ENCODE data around the gene UVRAG.

The UVRAG gene

GRCh38 chr11:75888416-75888815, 73.4 kb downstream of the UVRAG start:
- Histone ChIP-seq H3F3A (ENCODE audit: insufficient read depth) (peaks cover 25% of the 10 kb centered on the region), H4K20me1 (ENCODE audit: low read depth, low read length) (no peaks in the 10 kb centered on the region), H3K9me3 (ENCODE audit: insufficient read depth, low read length) (no peaks in the 10 kb centered on the region), H3K27ac (ENCODE audit: low read depth, low read length) (peak overlapping the region; percentile 59), H3K4me3 (ENCODE audit: insufficient read depth, low read length, poor library complexity, severe bottlenecking) (no peak overlapping the region), H3K9ac (ENCODE audit: low read length) (no peak overlapping the region), H2AFZ (ENCODE audit: low read depth, low read length, severe bottlenecking) (no peak overlapping the region), H3K27me3 (ENCODE audit: low read length) (no peaks in the 10 kb centered on the region), H3K4me2 (ENCODE audit: low read depth, low read length, poor library complexity, severe bottlenecking) (no peak overlapping the region), H3K36me3 (ENCODE audit: low read length) (peaks cover 9% of the 10 kb centered on the region; the same call in 1 of the 2 replicates), H3K9me2 (replicated peaks; ENCODE audit: insufficient read depth, low read length) (no peaks in the 10 kb centered on the region), H3K79me2 (ENCODE audit: insufficient read depth, low read length) (peaks cover 36% of the 10 kb centered on the region)
- TF ChIP-seq EZH2phosphoT487 (conservative IDR thresholded peaks at IDR 0.05; ENCODE audit: low read length) (no peak), CTCF (IDR thresholded peaks at IDR 0.05; ENCODE audit: insufficient read depth, low read length, poor library complexity, severe bottlenecking) (no peak)

GRCh38 chr11:75891947-75892739, 77.1 kb downstream of the UVRAG start:
- H4K20me1 ChIP-seq (ENCODE audit: low read depth, low read length) = 0 out of 2 replicates have a peak, but pooled peaks cover 3% of the 10 kb centered on the region
- no peak for TF ChIP-seq CTCF (IDR thresholded peaks at IDR 0.05; ENCODE audit: insufficient read depth, low read length, poor library complexity, severe bottlenecking)
- no peak for TF ChIP-seq EZH2phosphoT487 (conservative IDR thresholded peaks at IDR 0.05; ENCODE audit: low read length)
- H2AFZ ChIP-seq (ENCODE audit: low read depth, low read length, severe bottlenecking) = no peak overlapping the region
- no peaks in the 10 kb centered on the region for H3K27me3 ChIP-seq (ENCODE audit: low read length)
- no peak overlapping the region for H3K9ac ChIP-seq (ENCODE audit: low read length)
- peaks cover 28% of the 10 kb centered on the region for H3F3A ChIP-seq (ENCODE audit: insufficient read depth)
- peak overlapping the region; percentile 64 for H3K27ac ChIP-seq (ENCODE audit: low read depth, low read length)
- H3K4me2 ChIP-seq (ENCODE audit: low read depth, low read length, poor library complexity, severe bottlenecking) = peak overlapping the region; percentile 38
- H3K79me2 ChIP-seq (ENCODE audit: insufficient read depth, low read length) = peaks cover 9% of the 10 kb centered on the region; the same call in 1 of the 2 replicates
- H3K9me3 ChIP-seq (ENCODE audit: insufficient read depth, low read length) = no peaks in the 10 kb centered on the region
- no peaks in the 10 kb centered on the region for H3K9me2 ChIP-seq (replicated peaks; ENCODE audit: insufficient read depth, low read length)
- no peak overlapping the region for H3K4me3 ChIP-seq (ENCODE audit: insufficient read depth, low read length, poor library complexity, severe bottlenecking)
- peaks cover 6% of the 10 kb centered on the region; the same call in 1 of the 2 replicates for H3K36me3 ChIP-seq (ENCODE audit: low read length)

- no peak overlapping the region for H3K9ac ChIP-seq (ENCODE audit: low read length)
- no peak overlapping the region for H2AFZ ChIP-seq (ENCODE audit: low read depth, low read length, severe bottlenecking)
- no peak overlapping the region for H3K27ac ChIP-seq (ENCODE audit: low read depth, low read length)
- no peaks in the 10 kb centered on the region for H3K27me3 ChIP-seq (ENCODE audit: low read length)
- no peaks in the 10 kb centered on the region for H3K9me3 ChIP-seq (ENCODE audit: insufficient read depth, low read length)
- H3K4me3 ChIP-seq (ENCODE audit: insufficient read depth, low read length, poor library complexity, severe bottlenecking) = no peak overlapping the region
- peaks cover 28% of the 10 kb centered on the region for H3F3A ChIP-seq (ENCODE audit: insufficient read depth)
- H4K20me1 ChIP-seq (ENCODE audit: low read depth, low read length) = 0 out of 2 replicates have a peak, but pooled peaks cover 3% of the 10 kb centered on the region
- TF ChIP-seq EZH2phosphoT487 (conservative IDR thresholded peaks at IDR 0.05; ENCODE audit: low read length) (no peak), CTCF (IDR thresholded peaks at IDR 0.05; ENCODE audit: insufficient read depth, low read length, poor library complexity, severe bottlenecking) (no peak)
- H3K4me2 ChIP-seq (ENCODE audit: low read depth, low read length, poor library complexity, severe bottlenecking) = no peak overlapping the region
- H3K79me2 ChIP-seq (ENCODE audit: insufficient read depth, low read length) = peaks cover 13% of the 10 kb centered on the region; the same call in 1 of the 2 replicates
- H3K36me3 ChIP-seq (ENCODE audit: low read length) = peaks cover 6% of the 10 kb centered on the region; the same call in 1 of the 2 replicates
- H3K9me2 ChIP-seq (replicated peaks; ENCODE audit: insufficient read depth, low read length) = no peaks in the 10 kb centered on the region
These were observed 78.2 kb downstream of the UVRAG start for GRCh38 chr11:75893251-75893650.
